IPS-18a (cell line): ENCODE measurements around the gene OR6S1.
"Not testable (repeated sequence)": the region's sequence is repeated elsewhere in the genome, so short reads cannot be mapped to it uniquely, and the experiment has no call there.

Experiments
- H3K27ac ChIP-seq: one replicate; pipeline ENCODE4 v1.5.1; 2013; ENCODE audit warnings: low read length
- H3K27me3 ChIP-seq: one replicate; pipeline ENCODE4 v1.6.1; 2013; ENCODE audit warnings: mild to moderate bottlenecking, low read length; ENCODE audit not compliant: control insufficient read depth, insufficient read depth
- H3K36me3 ChIP-seq: one replicate; pipeline ENCODE4 v1.6.1; 2013; ENCODE audit warnings: low read depth, low read length; ENCODE audit not compliant: control insufficient read depth
- H3K4me1 ChIP-seq: one replicate; pipeline ENCODE4 v1.6.1; 2013; ENCODE audit warnings: low read depth, low read length; ENCODE audit not compliant: control insufficient read depth
- H3K4me3 ChIP-seq: one replicate; pipeline ENCODE4 v1.5.1; 2013; ENCODE audit warnings: low read length
- H3K9ac ChIP-seq: one replicate; pipeline ENCODE4 v1.6.1; 2013; ENCODE audit warnings: mild to moderate bottlenecking, low read length, moderate library complexity
- H3K9me3 ChIP-seq: one replicate; pipeline ENCODE4 v1.6.1; 2013; ENCODE audit warnings: low read depth, low read length; ENCODE audit not compliant: control insufficient read depth

Gene OR6S1

GRCh38 chr14:20682127-20682434 is 40.6 kb upstream of the OR6S1 start:
- no peaks in the 10 kb centered on the region for H3K36me3 ChIP-seq
- peak overlapping the region; percentile 67 for H3K9ac ChIP-seq
- no peaks in the 10 kb centered on the region for H3K9me3 ChIP-seq
- peak overlapping the region; percentile 95 for H3K4me3 ChIP-seq
- peaks cover 8% of the 10 kb centered on the region for H3K27me3 ChIP-seq
- H3K27ac ChIP-seq: no peak overlapping the region
- peaks cover 16% of the 10 kb centered on the region for H3K4me1 ChIP-seq

- Histone ChIP-seq H3K36me3 (no peaks in the 10 kb centered on the region), H3K9ac (peak overlapping the region; percentile 67), H3K4me1 (peaks cover 16% of the 10 kb centered on the region), H3K9me3 (no peaks in the 10 kb centered on the region), H3K27me3 (peaks cover 8% of the 10 kb centered on the region), H3K27ac (no peak overlapping the region), H3K4me3 (peak overlapping the region; percentile 95)
Measured at GRCh38 chr14:20681348-20682126, 40.0 kb upstream of the OR6S1 start.

- Histone ChIP-seq H3K27ac (no peak overlapping the region), H3K4me1 (peaks cover 16% of the 10 kb centered on the region), H3K36me3 (no peaks in the 10 kb centered on the region), H3K4me3 (peak overlapping the region; percentile 95), H3K9ac (peak overlapping the region; percentile 67), H3K9me3 (no peaks in the 10 kb centered on the region), H3K27me3 (peaks cover 8% of the 10 kb centered on the region)
Measured at GRCh38 chr14:20680843-20681347, 39.4 kb upstream of the OR6S1 start.

- no peak overlapping the region for H3K27ac ChIP-seq
- H3K4me3 ChIP-seq: peak overlapping the region; percentile 95
- peaks cover 16% of the 10 kb centered on the region for H3K4me1 ChIP-seq
- H3K27me3 ChIP-seq: peaks cover 5% of the 10 kb centered on the region
- H3K9ac ChIP-seq: no peak overlapping the region
- H3K36me3 ChIP-seq: no peaks in the 10 kb centered on the region
- no peaks in the 10 kb centered on the region for H3K9me3 ChIP-seq
Measured at GRCh38 chr14:20680363-20680762, 38.9 kb upstream of the OR6S1 start.

GRCh38 chr14:20679907-20680306 is 38.4 kb upstream of the OR6S1 start:
- H3K27me3 ChIP-seq: peaks cover under 1% of the 10 kb centered on the region
- no peaks in the 10 kb centered on the region for H3K36me3 ChIP-seq
- no peak overlapping the region for H3K27ac ChIP-seq
- H3K9me3 ChIP-seq: no peaks in the 10 kb centered on the region
- H3K4me3 ChIP-seq: peak overlapping the region; percentile 95
- H3K4me1 ChIP-seq: peaks cover 13% of the 10 kb centered on the region
- no peak overlapping the region for H3K9ac ChIP-seq

GRCh38 chr14:20676072-20676471 is 34.6 kb upstream of the OR6S1 start:
- Histone ChIP-seq H3K27me3 (no peaks in the 10 kb centered on the region), H3K9me3 (no peaks in the 10 kb centered on the region), H3K36me3 (no peaks in the 10 kb centered on the region), H3K27ac (no peak overlapping the region), H3K4me3 (no peak overlapping the region), H3K9ac (no peak overlapping the region), H3K4me1 (peaks cover 13% of the 10 kb centered on the region)

- no peaks in the 10 kb centered on the region for H3K36me3 ChIP-seq
- peaks cover 9% of the 10 kb centered on the region for H3K4me1 ChIP-seq
- H3K4me3 ChIP-seq: no peak overlapping the region
- H3K27me3 ChIP-seq: no peaks in the 10 kb centered on the region
- no peak overlapping the region for H3K9ac ChIP-seq
- H3K27ac ChIP-seq: no peak overlapping the region
- no peaks in the 10 kb centered on the region for H3K9me3 ChIP-seq
Measured at GRCh38 chr14:20675669-20676068, 34.2 kb upstream of the OR6S1 start.

GRCh38 chr14:20671597-20672283 is 30.2 kb upstream of the OR6S1 start:
- Histone ChIP-seq H3K9ac (no peak overlapping the region), H3K27me3 (no peaks in the 10 kb centered on the region)

GRCh38 chr14:20668969-20669368 is 27.5 kb upstream of the OR6S1 start:
- H3K36me3 ChIP-seq: no peaks in the 10 kb centered on the region
- H3K9me3 ChIP-seq: no peaks in the 10 kb centered on the region
- peaks cover 10% of the 10 kb centered on the region for H3K27me3 ChIP-seq
- H3K27ac ChIP-seq: no peak overlapping the region
- no peaks in the 10 kb centered on the region for H3K4me1 ChIP-seq
- H3K4me3 ChIP-seq: no peak overlapping the region
- H3K9ac ChIP-seq: no peak overlapping the region

More at GRCh38 chr14:20671597-20672283, 30.2 kb upstream of the OR6S1 start:
- no peaks in the 10 kb centered on the region for H3K9me3 ChIP-seq
- H3K4me1 ChIP-seq: no peaks in the 10 kb centered on the region
- no peak overlapping the region for H3K27ac ChIP-seq
- H3K4me3 ChIP-seq: no peak overlapping the region
- H3K36me3 ChIP-seq: no peaks in the 10 kb centered on the region

GRCh38 chr14:20667957-20668356 is 26.5 kb upstream of the OR6S1 start:
- Histone ChIP-seq H3K27ac (no peak overlapping the region), H3K27me3 (peaks cover 20% of the 10 kb centered on the region), H3K9me3 (no peaks in the 10 kb centered on the region), H3K4me1 (no peaks in the 10 kb centered on the region), H3K36me3 (no peaks in the 10 kb centered on the region), H3K9ac (no peak overlapping the region), H3K4me3 (no peak overlapping the region)

- H3K9ac ChIP-seq, H3K27ac ChIP-seq: not testable (repeated sequence)
Measured at GRCh38 chr14:20666400-20666961, 25.0 kb upstream of the OR6S1 start.

More at GRCh38 chr14:20666400-20666961, 25.0 kb upstream of the OR6S1 start:
- not testable (repeated sequence) for H3K9me3 ChIP-seq, H3K4me1 ChIP-seq, H3K4me3 ChIP-seq, H3K36me3 ChIP-seq
- H3K27me3 ChIP-seq: peaks cover 30% of the 10 kb centered on the region
